KOPT-K1 (cell line): Measurements from ENCODE around the gene CC2D2A.

Source experiments
- H3K27ac ChIP-seq: fragments of 200-600 bp; sonication (generic); 2 replicates; pipeline ENCODE4 v1.5.1; 2016; ENCODE audit warnings: antibody characterized with exemption, mild to moderate bottlenecking, low read depth, low read length; ENCODE audit not compliant: poor library complexity, severe bottlenecking
- H3K36me3 ChIP-seq: fragments of 200-600 bp; sonication (generic); 2 replicates; pipeline ENCODE4 v1.5.1; 2017; ENCODE audit warnings: antibody characterized with exemption, mild to moderate bottlenecking, low read length, moderate library complexity; ENCODE audit not compliant: insufficient read depth
- H3K9me3 ChIP-seq: fragments of 200-600 bp; sonication (generic); 2 replicates; pipeline ENCODE4 v1.5.1; 2017; ENCODE audit warnings: antibody characterized with exemption, low read length, mild to moderate bottlenecking; ENCODE audit not compliant: insufficient read depth, poor library complexity, severe bottlenecking

The CC2D2A gene

DNA sequence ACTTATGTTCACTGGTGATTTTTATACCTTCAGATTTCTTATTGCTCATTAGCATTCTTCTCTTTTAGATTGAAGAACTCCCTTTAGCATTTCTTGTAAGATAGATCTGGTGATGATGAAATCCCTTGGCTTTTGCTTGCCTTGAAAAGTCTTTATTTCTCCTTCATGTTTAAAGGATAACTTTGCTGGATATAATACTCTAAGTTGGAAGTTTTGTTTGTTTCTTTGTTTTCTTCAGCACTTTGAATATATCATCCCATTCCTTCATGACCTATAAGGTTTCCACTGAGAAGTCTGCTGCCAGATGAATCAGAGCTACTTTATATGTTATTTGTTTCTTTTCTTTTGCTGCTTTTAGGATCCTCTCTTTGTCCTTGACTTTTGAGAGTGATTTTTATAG is 18.5 kb downstream of the CC2D2A start:
- H3K36me3 ChIP-seq = no peaks in the 10 kb centered on the region
- no peak overlapping the region for H3K27ac ChIP-seq
- no peaks in the 10 kb centered on the region for H3K9me3 ChIP-seq

- Histone ChIP-seq H3K9me3 (no peaks in the 10 kb centered on the region), H3K36me3 (no peaks in the 10 kb centered on the region), H3K27ac (no peak overlapping the region)
These were observed 19.2 kb downstream of the CC2D2A start for GRCh38 chr4:15488658-15489470.

DNA sequence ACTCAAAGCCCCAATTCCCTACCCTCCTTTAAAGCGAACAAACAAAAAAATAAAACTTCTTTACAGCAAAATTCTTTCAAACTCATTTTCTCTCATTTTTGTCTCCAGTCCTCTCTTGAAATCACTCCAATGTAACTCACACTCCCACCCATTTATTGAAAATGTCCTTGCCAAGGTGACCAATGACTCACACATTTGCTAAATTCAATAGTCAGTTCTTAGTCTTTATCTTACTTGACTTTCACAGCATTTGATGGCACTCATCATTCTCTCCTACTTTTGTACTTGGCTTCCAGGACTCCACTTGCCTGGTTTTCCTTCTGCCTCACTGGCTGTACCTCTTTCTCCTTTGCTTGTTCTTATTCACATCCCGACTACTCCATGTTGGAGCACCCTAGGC is 19.9 kb downstream of the CC2D2A start:
- Histone ChIP-seq H3K9me3 (no peaks in the 10 kb centered on the region), H3K27ac (no peak overlapping the region), H3K36me3 (no peaks in the 10 kb centered on the region)

DNA sequence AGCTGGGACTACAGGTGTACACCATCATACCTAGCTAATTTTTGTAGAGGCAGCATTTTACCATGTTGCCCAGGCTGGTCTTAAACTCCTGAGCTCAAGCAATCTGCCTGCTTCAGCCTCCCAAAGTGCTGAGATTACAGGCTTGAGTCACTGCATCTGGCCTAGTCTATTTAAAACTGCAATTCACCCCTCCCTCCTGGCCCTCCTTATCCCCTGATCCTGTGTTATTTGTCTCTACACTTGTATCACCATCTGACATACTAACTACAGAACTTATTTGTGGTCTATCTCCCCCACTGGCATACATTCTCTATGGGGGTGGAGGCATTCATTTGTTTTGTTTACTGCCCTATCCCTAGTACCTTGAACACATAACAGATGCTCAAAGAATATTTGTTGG is 23.7 kb downstream of the CC2D2A start:
- H3K27ac ChIP-seq = no peak overlapping the region
- peaks cover 6% of the 10 kb centered on the region for H3K9me3 ChIP-seq

GRCh38 chr4:15495621-15496020 is 25.9 kb downstream of the CC2D2A start:
- Histone ChIP-seq H3K36me3 (no peaks in the 10 kb centered on the region), H3K27ac (no peak overlapping the region), H3K9me3 (peaks cover 6% of the 10 kb centered on the region)

More for the DNA sequence above, 23.7 kb downstream of the CC2D2A start:
- no peaks in the 10 kb centered on the region for H3K36me3 ChIP-seq

DNA sequence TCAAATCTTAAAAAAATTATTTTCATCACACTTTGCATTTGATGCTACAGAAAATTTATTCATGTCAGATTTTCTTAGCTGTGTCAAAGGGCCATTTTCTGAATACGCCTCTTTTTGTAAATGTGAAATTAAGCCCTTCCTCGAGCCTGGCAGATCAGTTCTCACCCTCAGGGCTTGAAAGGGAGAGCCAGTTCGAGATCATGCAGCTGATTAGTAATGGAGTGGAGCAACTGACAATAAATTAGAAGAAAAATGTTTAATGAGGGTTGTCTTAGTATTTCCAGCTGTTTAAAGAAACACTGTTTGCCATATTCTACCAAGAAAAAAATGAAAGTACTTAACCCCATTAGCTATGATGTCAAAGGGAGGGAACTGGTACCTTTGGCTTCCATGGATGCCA is 28.7 kb downstream of the CC2D2A start:
- Histone ChIP-seq H3K36me3 (no peaks in the 10 kb centered on the region), H3K27ac (no peak overlapping the region), H3K9me3 (peaks cover 6% of the 10 kb centered on the region)

GRCh38 chr4:15500701-15501100 is 31.0 kb downstream of the CC2D2A start:
- H3K9me3 ChIP-seq = peaks cover 6% of the 10 kb centered on the region
- H3K27ac ChIP-seq = no peak overlapping the region
- H3K36me3 ChIP-seq = no peaks in the 10 kb centered on the region

DNA sequence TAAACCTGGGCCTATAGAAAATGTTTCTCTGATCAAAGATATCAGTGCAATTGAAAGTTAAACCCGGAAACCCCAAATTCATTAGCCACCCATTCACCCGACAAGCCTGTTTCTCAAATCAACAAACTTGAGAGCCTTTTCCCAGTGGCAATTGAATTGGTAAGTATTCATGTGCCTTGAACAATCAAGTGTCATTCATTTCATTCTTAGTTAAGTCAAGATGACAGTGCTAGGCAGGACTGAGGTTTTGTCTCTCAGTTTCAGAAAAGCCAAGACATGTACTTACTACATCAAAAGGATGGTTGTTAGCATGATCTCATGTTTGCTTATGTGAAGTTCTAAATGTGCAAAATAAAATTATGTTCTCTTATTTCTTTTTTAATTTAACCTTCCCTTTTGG is 32.3 kb downstream of the CC2D2A start:
- Histone ChIP-seq H3K27ac (no peak overlapping the region), H3K36me3 (no peaks in the 10 kb centered on the region), H3K9me3 (peaks cover 5% of the 10 kb centered on the region)

- Histone ChIP-seq H3K36me3 (no peaks in the 10 kb centered on the region), H3K9me3 (peaks cover under 1% of the 10 kb centered on the region), H3K27ac (no peak overlapping the region)
These were observed 32.7 kb downstream of the CC2D2A start for GRCh38 chr4:15502384-15502783.

DNA sequence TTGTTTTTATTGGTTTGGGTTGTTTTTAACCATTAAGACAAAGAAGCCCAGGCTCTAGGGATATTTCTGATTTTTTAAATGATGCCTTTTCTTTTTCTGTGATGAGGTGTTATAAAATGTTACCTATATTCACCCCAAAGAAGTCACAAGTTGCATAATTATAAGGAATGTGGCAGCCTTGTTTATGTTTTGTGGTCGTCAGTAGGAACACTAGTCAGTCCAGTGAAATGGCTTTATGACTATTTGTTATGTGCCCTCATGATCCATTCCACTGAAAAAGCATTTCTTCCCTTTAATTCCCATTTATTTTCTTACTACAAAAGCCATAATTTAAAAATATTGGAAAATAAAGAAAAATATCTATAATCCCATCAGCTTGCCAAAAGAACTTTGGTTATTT is 34.4 kb downstream of the CC2D2A start:
- Histone ChIP-seq H3K9me3 (no peaks in the 10 kb centered on the region), H3K27ac (no peak overlapping the region), H3K36me3 (no peaks in the 10 kb centered on the region)

- H3K9me3 ChIP-seq = no peaks in the 10 kb centered on the region
- H3K27ac ChIP-seq = no peak overlapping the region
- no peaks in the 10 kb centered on the region for H3K36me3 ChIP-seq
These were observed 36.8 kb downstream of the CC2D2A start for GRCh38 chr4:15506464-15506863.

DNA sequence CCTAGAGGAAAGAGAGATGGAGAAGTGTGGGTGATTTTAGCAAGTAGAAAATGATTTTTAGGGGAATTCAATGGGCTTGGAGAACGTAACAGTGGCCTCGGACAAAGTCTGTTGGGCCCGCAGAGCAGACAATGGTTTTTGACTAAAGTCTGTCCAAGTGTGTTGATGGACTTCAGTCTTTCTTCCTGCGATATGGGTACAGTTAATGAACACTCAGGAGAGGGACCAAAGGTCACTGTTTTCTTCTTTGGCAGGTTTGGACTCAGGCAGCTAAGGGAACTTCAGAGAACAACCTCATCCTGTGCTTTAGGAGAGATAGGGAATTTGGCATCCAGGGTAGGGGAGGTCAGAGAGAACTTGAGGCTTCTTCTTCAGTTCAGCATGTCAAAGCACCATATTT is 38.0 kb downstream of the CC2D2A start:
- no peaks in the 10 kb centered on the region for H3K9me3 ChIP-seq
- H3K27ac ChIP-seq = no peak overlapping the region
- H3K36me3 ChIP-seq = no peaks in the 10 kb centered on the region

- no peaks in the 10 kb centered on the region for H3K9me3 ChIP-seq
- no peaks in the 10 kb centered on the region for H3K36me3 ChIP-seq
- no peak overlapping the region for H3K27ac ChIP-seq
These were observed 41.3 kb downstream of the CC2D2A start for GRCh38 chr4:15510961-15511360.

- no peak overlapping the region for H3K27ac ChIP-seq
These were observed 43.9 kb downstream of the CC2D2A start for GRCh38 chr4:15513545-15513944.

DNA sequence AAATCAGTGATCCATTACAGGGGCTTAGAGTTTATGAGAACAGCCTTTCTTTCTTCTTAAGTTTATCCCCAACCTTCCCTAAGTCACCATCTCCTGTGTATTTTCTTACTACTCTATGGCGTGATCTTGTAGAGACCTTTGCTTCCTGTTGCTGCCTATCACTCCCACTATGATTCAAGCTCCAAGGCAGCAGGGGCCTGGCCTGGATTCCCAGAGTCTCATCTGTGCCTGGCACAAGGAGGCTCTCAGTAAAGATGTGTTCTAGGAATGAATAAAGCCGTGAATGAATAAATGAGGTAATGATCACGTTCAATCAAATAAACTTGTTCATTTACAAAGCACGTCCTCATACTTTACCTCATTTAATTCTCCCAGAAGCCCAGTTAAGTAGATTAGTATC is 45.4 kb downstream of the CC2D2A start:
- H3K36me3 ChIP-seq = no peaks in the 10 kb centered on the region

More at GRCh38 chr4:15513545-15513944, 43.9 kb downstream of the CC2D2A start:
- no peaks in the 10 kb centered on the region for H3K9me3 ChIP-seq
- H3K36me3 ChIP-seq = no peaks in the 10 kb centered on the region

GRCh38 chr4:15516494-15516893 is 46.8 kb downstream of the CC2D2A start:
- Histone ChIP-seq H3K36me3 (no peaks in the 10 kb centered on the region), H3K27ac (no peak overlapping the region), H3K9me3 (peaks cover 7% of the 10 kb centered on the region)

More for the DNA sequence above, 45.4 kb downstream of the CC2D2A start:
- Histone ChIP-seq H3K27ac (no peak overlapping the region), H3K9me3 (peaks cover 7% of the 10 kb centered on the region)
